ENCODE measurements around the gene SLFN14. TPM values are rescaled to one million over a fixed set of nuclear protein-coding genes. Genes with fewer than 3 reads are reported as not detected.
"Not testable (repeated sequence)": the region's sequence is repeated elsewhere in the genome, so short reads cannot be mapped to it uniquely, and the experiment has no call there.

Gene SLFN14
- total and polyA plus RNA-seq, 2 experiments from 2014 or later = 0.10 TPM; not detected in 1

DNA sequence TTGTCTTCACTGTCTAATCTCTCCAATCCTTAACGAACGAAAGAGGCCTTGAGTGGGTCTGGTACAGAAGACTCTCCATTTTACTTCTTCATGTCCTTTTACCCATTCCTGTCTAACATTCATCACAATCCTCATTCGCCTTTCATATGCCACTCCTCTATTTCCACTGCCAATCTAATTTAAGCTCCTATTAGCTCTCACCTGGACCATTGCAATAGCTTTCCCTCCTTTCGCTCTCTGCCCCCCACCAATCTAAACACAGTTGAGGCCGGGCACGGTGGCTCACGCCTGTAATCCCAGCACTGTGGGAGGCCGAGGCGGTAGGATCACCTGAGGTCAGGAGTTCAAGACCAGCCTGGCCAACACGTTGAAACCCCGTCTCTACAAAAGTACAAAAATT, 6.3 kb upstream of the SLFN14 start (continued):
- TF ChIP-seq, protein P1, sequence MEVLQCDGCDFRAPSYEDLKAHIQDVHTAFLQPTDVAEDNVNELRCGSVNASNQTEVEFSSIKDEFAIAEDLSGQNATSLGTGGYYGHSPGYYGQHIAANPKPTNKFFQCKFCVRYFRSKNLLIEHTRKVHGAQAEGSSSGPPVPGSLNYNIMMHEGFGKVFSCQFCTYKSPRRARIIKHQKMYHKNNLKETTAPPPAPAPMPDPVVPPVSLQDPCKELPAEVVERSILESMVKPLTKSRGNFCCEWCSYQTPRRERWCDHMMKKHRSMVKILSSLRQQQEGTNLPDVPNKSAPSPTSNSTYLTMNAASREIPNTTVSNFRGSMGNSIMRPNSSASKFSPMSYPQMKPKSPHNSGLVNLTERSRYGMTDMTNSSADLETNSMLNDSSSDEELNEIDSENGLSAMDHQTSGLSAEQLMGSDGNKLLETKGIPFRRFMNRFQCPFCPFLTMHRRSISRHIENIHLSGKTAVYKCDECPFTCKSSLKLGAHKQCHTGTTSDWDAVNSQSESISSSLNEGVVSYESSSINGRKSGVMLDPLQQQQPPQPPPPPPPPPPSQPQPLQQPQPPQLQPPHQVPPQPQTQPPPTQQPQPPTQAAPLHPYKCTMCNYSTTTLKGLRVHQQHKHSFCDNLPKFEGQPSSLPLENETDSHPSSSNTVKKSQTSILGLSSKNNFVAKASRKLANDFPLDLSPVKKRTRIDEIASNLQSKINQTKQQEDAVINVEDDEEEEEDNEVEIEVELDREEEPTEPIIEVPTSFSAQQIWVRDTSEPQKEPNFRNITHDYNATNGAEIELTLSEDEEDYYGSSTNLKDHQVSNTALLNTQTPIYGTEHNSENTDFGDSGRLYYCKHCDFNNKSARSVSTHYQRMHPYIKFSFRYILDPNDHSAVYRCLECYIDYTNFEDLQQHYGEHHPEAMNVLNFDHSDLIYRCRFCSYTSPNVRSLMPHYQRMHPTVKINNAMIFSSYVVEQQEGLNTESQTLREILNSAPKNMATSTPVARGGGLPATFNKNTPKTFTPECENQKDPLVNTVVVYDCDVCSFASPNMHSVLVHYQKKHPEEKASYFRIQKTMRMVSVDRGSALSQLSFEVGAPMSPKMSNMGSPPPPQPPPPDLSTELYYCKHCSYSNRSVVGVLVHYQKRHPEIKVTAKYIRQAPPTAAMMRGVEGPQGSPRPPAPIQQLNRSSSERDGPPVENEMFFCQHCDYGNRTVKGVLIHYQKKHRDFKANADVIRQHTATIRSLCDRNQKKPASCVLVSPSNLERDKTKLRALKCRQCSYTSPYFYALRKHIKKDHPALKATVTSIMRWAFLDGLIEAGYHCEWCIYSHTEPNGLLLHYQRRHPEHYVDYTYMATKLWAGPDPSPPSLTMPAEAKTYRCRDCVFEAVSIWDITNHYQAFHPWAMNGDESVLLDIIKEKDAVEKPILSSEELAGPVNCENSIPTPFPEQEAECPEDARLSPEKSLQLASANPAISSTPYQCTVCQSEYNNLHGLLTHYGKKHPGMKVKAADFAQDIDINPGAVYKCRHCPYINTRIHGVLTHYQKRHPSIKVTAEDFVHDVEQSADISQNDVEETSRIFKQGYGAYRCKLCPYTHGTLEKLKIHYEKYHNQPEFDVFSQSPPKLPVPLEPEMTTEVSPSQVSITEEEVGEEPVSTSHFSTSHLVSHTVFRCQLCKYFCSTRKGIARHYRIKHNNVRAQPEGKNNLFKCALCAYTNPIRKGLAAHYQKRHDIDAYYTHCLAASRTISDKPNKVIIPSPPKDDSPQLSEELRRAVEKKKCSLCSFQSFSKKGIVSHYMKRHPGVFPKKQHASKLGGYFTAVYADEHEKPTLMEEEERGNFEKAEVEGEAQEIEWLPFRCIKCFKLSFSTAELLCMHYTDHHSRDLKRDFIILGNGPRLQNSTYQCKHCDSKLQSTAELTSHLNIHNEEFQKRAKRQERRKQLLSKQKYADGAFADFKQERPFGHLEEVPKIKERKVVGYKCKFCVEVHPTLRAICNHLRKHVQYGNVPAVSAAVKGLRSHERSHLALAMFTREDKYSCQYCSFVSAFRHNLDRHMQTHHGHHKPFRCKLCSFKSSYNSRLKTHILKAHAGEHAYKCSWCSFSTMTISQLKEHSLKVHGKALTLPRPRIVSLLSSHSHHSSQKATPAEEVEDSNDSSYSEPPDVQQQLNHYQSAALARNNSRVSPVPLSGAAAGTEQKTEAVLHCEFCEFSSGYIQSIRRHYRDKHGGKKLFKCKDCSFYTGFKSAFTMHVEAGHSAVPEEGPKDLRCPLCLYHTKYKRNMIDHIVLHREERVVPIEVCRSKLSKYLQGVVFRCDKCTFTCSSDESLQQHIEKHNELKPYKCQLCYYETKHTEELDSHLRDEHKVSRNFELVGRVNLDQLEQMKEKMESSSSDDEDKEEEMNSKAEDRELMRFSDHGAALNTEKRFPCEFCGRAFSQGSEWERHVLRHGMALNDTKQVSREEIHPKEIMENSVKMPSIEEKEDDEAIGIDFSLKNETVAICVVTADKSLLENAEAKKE (CRISPR knock-in tag; IDR thresholded peaks at IDR 0.05) = no peak
- no peak for TF ChIP-seq ZNF331 (CRISPR knock-in tag; IDR thresholded peaks at IDR 0.05; ENCODE audit: low read depth)
- TF ChIP-seq, protein P2, sequence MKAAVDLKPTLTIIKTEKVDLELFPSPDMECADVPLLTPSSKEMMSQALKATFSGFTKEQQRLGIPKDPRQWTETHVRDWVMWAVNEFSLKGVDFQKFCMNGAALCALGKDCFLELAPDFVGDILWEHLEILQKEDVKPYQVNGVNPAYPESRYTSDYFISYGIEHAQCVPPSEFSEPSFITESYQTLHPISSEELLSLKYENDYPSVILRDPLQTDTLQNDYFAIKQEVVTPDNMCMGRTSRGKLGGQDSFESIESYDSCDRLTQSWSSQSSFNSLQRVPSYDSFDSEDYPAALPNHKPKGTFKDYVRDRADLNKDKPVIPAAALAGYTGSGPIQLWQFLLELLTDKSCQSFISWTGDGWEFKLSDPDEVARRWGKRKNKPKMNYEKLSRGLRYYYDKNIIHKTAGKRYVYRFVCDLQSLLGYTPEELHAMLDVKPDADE (IDR thresholded peaks at IDR 0.05) = no peak
- TF ChIP-seq EZH2 (IDR thresholded peaks at IDR 0.05; ENCODE audit: low read depth, unreplicated experiment) = no peak

DNA sequence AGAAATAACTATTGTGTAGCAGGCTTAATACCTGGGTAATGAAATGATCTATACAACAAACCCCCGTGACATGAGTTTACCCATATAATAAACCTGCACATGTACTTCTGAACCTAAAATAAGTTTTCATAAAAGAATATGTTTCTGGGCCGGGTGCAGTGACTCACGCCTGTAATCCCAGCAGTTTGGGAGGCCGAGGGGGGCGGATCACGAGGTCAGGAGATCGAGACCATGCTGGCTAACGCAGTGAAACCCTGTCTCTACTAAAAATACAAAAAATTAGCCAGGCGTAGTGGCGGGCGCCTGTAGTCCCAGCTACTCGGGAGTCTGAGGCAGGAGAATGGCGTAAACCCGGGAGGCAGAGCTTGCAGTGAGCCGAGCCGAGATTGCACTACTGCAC, 2.6 kb upstream of the SLFN14 start:
- not testable (repeated sequence) for H3K9me2 ChIP-seq (ENCODE audit: insufficient read depth); H3K4me1 Mint-ChIP-seq; H2AFZ ChIP-seq; H3K36me3 Mint-ChIP-seq (ENCODE audit: low read depth); H3K4me3 Mint-ChIP-seq; H3K79me2 ChIP-seq (replicated peaks; ENCODE audit: insufficient read depth); H3K27ac ChIP-seq (ENCODE audit: low read depth); H4K20me1 ChIP-seq (replicated peaks; ENCODE audit: insufficient read depth); H3K4me2 ChIP-seq; H3K27ac Mint-ChIP-seq; H3K9me3 Mint-ChIP-seq; ATAC-seq; DNase-seq (ENCODE audit: low spot score); H3K36me3 ChIP-seq (ENCODE audit: insufficient read depth); H3K4me1 ChIP-seq (ENCODE audit: insufficient read depth); H3F3A ChIP-seq (replicated peaks; ENCODE audit: low read depth); H3K4me3 ChIP-seq
- peaks cover 20% of the 10 kb centered on the region for H3K27me3 Mint-ChIP-seq (ENCODE audit: insufficient read depth, low read depth, poor library complexity)
- H3K27me3 ChIP-seq (ENCODE audit: insufficient read depth) = peaks cover 14% of the 10 kb centered on the region; the same call in 1 of the 2 replicates
